Measurements from ENCODE around the gene RETREG3.

GRCh38 chr17:42577140-42577531 lies 32.0 kb downstream of the RETREG3 start:
- TF ChIP-seq USF2 (IDR thresholded peaks at IDR 0.05; ENCODE audit: low read depth, low read length) (no peak), POLR2A (IDR thresholded peaks at IDR 0.05; ENCODE audit: low read depth, low read length) (no peak)
- TF ChIP-seq, protein P1, sequence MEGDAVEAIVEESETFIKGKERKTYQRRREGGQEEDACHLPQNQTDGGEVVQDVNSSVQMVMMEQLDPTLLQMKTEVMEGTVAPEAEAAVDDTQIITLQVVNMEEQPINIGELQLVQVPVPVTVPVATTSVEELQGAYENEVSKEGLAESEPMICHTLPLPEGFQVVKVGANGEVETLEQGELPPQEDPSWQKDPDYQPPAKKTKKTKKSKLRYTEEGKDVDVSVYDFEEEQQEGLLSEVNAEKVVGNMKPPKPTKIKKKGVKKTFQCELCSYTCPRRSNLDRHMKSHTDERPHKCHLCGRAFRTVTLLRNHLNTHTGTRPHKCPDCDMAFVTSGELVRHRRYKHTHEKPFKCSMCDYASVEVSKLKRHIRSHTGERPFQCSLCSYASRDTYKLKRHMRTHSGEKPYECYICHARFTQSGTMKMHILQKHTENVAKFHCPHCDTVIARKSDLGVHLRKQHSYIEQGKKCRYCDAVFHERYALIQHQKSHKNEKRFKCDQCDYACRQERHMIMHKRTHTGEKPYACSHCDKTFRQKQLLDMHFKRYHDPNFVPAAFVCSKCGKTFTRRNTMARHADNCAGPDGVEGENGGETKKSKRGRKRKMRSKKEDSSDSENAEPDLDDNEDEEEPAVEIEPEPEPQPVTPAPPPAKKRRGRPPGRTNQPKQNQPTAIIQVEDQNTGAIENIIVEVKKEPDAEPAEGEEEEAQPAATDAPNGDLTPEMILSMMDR (conservative IDR thresholded peaks at IDR 0.05; ENCODE audit: low read depth, low read length) = no peak

Measured in IMR-90 (cell line).